WTC11 (cell line): Measurements from ENCODE around the gene TNFSF9. TPM values are rescaled to one million over a fixed set of nuclear protein-coding genes. Genes with fewer than 3 reads are reported as not detected.

ENCODE experiments used
- ATAC-seq: fragments of 200-7000 bp; cut with Tn5 transposase; 2 replicates; pipeline ENCODE4 v1.10.0; 2021; ENCODE audit warnings: mild to moderate bottlenecking, moderate library complexity
- CTCF ChIA-PET: fragments of 300-600 bp; sonication (Branson Sonifier 250); formaldehyde crosslinking; loops from one replicate; lab custom pipeline; 2021; ENCODE audit warnings: antibody characterized with exemption; lab: Charles Lee
- POLR2A ChIA-PET: fragments of 350-600 bp; sonication (Branson Sonifier 250); formaldehyde crosslinking; loops from one replicate; lab custom pipeline; 2021; ENCODE audit warnings: antibody characterized with exemption; lab: Charles Lee
- DNase-seq: peaks from one replicate; pipeline ENCODE4 v3.0.0; 2021; ENCODE audit warnings: low spot score
- H3K27ac Mint-ChIP-seq: 2 replicates; pipeline ENCODE4 v1.8.0; 2021; ENCODE audit warnings: mixed read lengths
- H3K27me3 Mint-ChIP-seq: 2 replicates; pipeline ENCODE4 v1.8.0; 2021; ENCODE audit warnings: low read depth, mild to moderate bottlenecking, moderate library complexity, mixed read lengths
- H3K36me3 Mint-ChIP-seq: 2 replicates; pipeline ENCODE4 v1.8.0; 2021; ENCODE audit warnings: mixed read lengths
- H3K4me1 Mint-ChIP-seq: 2 replicates; pipeline ENCODE4 v1.8.0; 2022; ENCODE audit warnings: mixed read lengths
- H3K4me3 Mint-ChIP-seq: 2 replicates; pipeline ENCODE4 v1.8.0; 2021; ENCODE audit warnings: mild to moderate bottlenecking, moderate library complexity, mixed read lengths
- H3K9me3 Mint-ChIP-seq: 2 replicates; pipeline ENCODE4 v1.8.0; 2021; ENCODE audit warnings: mixed read lengths
- AFF4 ChIP-seq: sonication (generic); formaldehyde crosslinking; IDR thresholded peaks from 2 replicates; pipeline ENCODE4 v1.8.1; 2023; ENCODE audit warnings: mild to moderate bottlenecking, missing genetic modification reagents, borderline replicate concordance
- AR ChIP-seq: fragments of 250-450 bp; sonication (Bioruptor Pico); IDR thresholded peaks from 2 replicates; pipeline ENCODE4 v1.9.0; 2021; ENCODE audit warnings: mild to moderate bottlenecking
- ARID4B ChIP-seq: sonication (generic); formaldehyde crosslinking; IDR thresholded peaks from 2 replicates; pipeline ENCODE4 v1.8.0; 2023; ENCODE audit warnings: missing genetic modification reagents, mild to moderate bottlenecking, borderline replicate concordance
- E2F5 ChIP-seq: sonication (generic); formaldehyde crosslinking; IDR thresholded peaks from 2 replicates; pipeline ENCODE4 v1.8.1; 2022; ENCODE audit warnings: mild to moderate bottlenecking, moderate library complexity, missing genetic modification reagents
- ELF4 ChIP-seq: sonication (generic); formaldehyde crosslinking; IDR thresholded peaks from 2 replicates; pipeline ENCODE4 v1.8.1; 2022; ENCODE audit warnings: low read depth, mild to moderate bottlenecking, moderate library complexity, missing genetic modification reagents
- EMX1 ChIP-seq: fragments of 250-450 bp; sonication (Bioruptor Pico); IDR thresholded peaks from 2 replicates; pipeline ENCODE4 v1.8.0; 2021; ENCODE audit warnings: mild to moderate bottlenecking
- FOXJ3 ChIP-seq: sonication (generic); formaldehyde crosslinking; IDR thresholded peaks from 2 replicates; pipeline ENCODE4 v1.9.0; 2021; ENCODE audit warnings: missing genetic modification reagents, mild to moderate bottlenecking, borderline replicate concordance
- HMGXB4 ChIP-seq: sonication (generic); formaldehyde crosslinking; IDR thresholded peaks from 2 replicates; pipeline ENCODE4 v1.8.1; 2023; ENCODE audit warnings: mild to moderate bottlenecking, moderate library complexity, missing genetic modification reagents
- JAZF1 ChIP-seq: fragments of 250-450 bp; sonication (Bioruptor Pico); IDR thresholded peaks from 2 replicates; pipeline ENCODE4 v1.9.0; 2021; ENCODE audit warnings: moderate library complexity, mild to moderate bottlenecking, inconsistent platforms
- MAX ChIP-seq: sonication (generic); formaldehyde crosslinking; IDR thresholded peaks from 2 replicates; pipeline ENCODE4 v1.8.0; 2022; ENCODE audit warnings: mild to moderate bottlenecking, missing genetic modification reagents
- NR3C1 ChIP-seq: sonication (generic); formaldehyde crosslinking; conservative IDR thresholded peaks from 2 replicates; pipeline ENCODE4 v1.8.1; 2023; ENCODE audit warnings: low read depth, mild to moderate bottlenecking, missing genetic modification reagents
- OVOL2 ChIP-seq: fragments of 250-450 bp; sonication (Bioruptor Pico); IDR thresholded peaks from 2 replicates; pipeline ENCODE4 v1.9.0; 2021; ENCODE audit warnings: mild to moderate bottlenecking, borderline replicate concordance
- SMAD4 ChIP-seq: sonication (generic); formaldehyde crosslinking; IDR thresholded peaks from 2 replicates; pipeline ENCODE4 v1.8.0; 2022; ENCODE audit warnings: mild to moderate bottlenecking, missing genetic modification reagents
- SOX15 ChIP-seq: fragments of 250-450 bp; sonication (Bioruptor Pico); IDR thresholded peaks from 2 replicates; pipeline ENCODE4 v1.9.0; 2021; ENCODE audit warnings: mild to moderate bottlenecking
- TEAD1 ChIP-seq: sonication (generic); formaldehyde crosslinking; IDR thresholded peaks from 2 replicates; pipeline ENCODE4 v1.8.0; 2022; ENCODE audit warnings: mild to moderate bottlenecking, missing genetic modification reagents
- USF2 ChIP-seq: sonication (generic); formaldehyde crosslinking; IDR thresholded peaks from 2 replicates; pipeline ENCODE4 v1.8.1; 2023; ENCODE audit warnings: mild to moderate bottlenecking, missing genetic modification reagents, moderate library complexity
- ZBTB43 ChIP-seq: sonication (generic); formaldehyde crosslinking; IDR thresholded peaks from 2 replicates; pipeline ENCODE4 v1.8.1; 2023; ENCODE audit warnings: mild to moderate bottlenecking, missing genetic modification reagents
- ZNF219 ChIP-seq: sonication (generic); formaldehyde crosslinking; IDR thresholded peaks from 2 replicates; pipeline ENCODE4 v1.8.0; 2023; ENCODE audit warnings: missing genetic modification reagents, mild to moderate bottlenecking, borderline replicate concordance
- ZNF232 ChIP-seq: sonication (generic); formaldehyde crosslinking; IDR thresholded peaks from 2 replicates; pipeline ENCODE4 v1.8.0; 2022; ENCODE audit warnings: mild to moderate bottlenecking, missing genetic modification reagents
- ZNF396 ChIP-seq: fragments of 250-450 bp; sonication (Bioruptor Pico); IDR thresholded peaks from 2 replicates; pipeline ENCODE4 v1.8.0; 2021; ENCODE audit warnings: mild to moderate bottlenecking, moderate library complexity, borderline replicate concordance
- total RNA-seq: library from RNA; stranded (reverse); gene quantifications from 3 replicates; pipeline ENCODE4 v1.2.3, GENCODE V29; 2021

Gene TNFSF9
- total RNA-seq, 1 experiment from 2014 or later, result 2.9 TPM

GRCh38 chr19:6573350-6573749 lies 42.5 kb downstream of the TNFSF9 start (continued):
- no peak for TF ChIP-seq AFF4 (CRISPR knock-in tag)
- no peak for TF ChIP-seq ZNF219 (CRISPR knock-in tag)
- no peak for TF ChIP-seq E2F5
- no peak for TF ChIP-seq HMGXB4 (CRISPR knock-in tag)
- TF ChIP-seq SMAD4 (CRISPR knock-in tag), result no peak
- TF ChIP-seq EMX1 (CRISPR knock-in tag), result no peak
- no peak for TF ChIP-seq AR (CRISPR knock-in tag)
- TF ChIP-seq ZNF396, result no peak
- TF ChIP-seq MAX (CRISPR knock-in tag), result no peak
- TF ChIP-seq, all 79 proteins: peak for 0

- Mint-ChIP-seq H3K4me3 (no peak overlapping the region), H3K36me3 (peaks cover 10% of the 10 kb centered on the region), H3K9me3 (peaks cover 16% of the 10 kb centered on the region), H3K4me1 (peaks cover 7% of the 10 kb centered on the region; the same call in 1 of the 2 replicates), H3K27ac (no peak overlapping the region), H3K27me3 (peaks cover 16% of the 10 kb centered on the region)
- ATAC-seq (no peak), DNase-seq (no peak)
- CTCF ChIA-PET, result interaction anchor here (1.1 to 1.9 kb wide), 2 partner anchors 10 to 25 kb away, joined by 3 to 4 read pairs; no protein-coding TSS in a partner anchor
- POLR2A ChIA-PET, result no interaction called here
- TF ChIP-seq OVOL2, result no peak
- no peak for TF ChIP-seq JAZF1 (CRISPR knock-in tag)
- no peak for TF ChIP-seq NR3C1
- TF ChIP-seq FOXJ3 (CRISPR knock-in tag), result no peak
- no peak for TF ChIP-seq ELF4 (CRISPR knock-in tag)
- no peak for TF ChIP-seq USF2 (CRISPR knock-in tag)
- no peak for TF ChIP-seq ZBTB43 (CRISPR knock-in tag)
- TF ChIP-seq ZNF232, result no peak
- no peak for TF ChIP-seq ARID4B (CRISPR knock-in tag)
- TF ChIP-seq SOX15, result no peak
- TF ChIP-seq TEAD1 (CRISPR knock-in tag), result no peak
These were observed 46.1 kb downstream of the TNFSF9 start for GRCh38 chr19:6576869-6577475.
